H1 (cell line): ENCODE data around the gene EXOSC7. TPM values are rescaled to one million over a fixed set of nuclear protein-coding genes. Genes with fewer than 3 reads are reported as not detected.

ENCODE experiments used
- BCL11A ChIP-seq, 2 experiments: IDR thresholded peaks; one replicate each; pipeline ENCODE4 v1.6.1; 2011; ENCODE audit warnings: low read depth in 2 of 2, low read length in 2 of 2, mild to moderate bottlenecking in 2 of 2
- BRCA1 ChIP-seq: IDR thresholded peaks from 2 replicates; pipeline ENCODE4 v1.6.1; 2012; ENCODE audit warnings: low read depth, low read length, improper control_type of control experiment
- CREB1 ChIP-seq: IDR thresholded peaks from 2 replicates; pipeline ENCODE4 v1.6.1; 2012; ENCODE audit warnings: inconsistent platforms
- POLR2AphosphoS5 ChIP-seq: IDR thresholded peaks from 2 replicates; pipeline ENCODE4 v1.6.1; 2011; ENCODE audit warnings: low read depth, low read length
- RXRA ChIP-seq: IDR thresholded peaks from 2 replicates; pipeline ENCODE4 v1.6.1; 2011; ENCODE audit warnings: low read depth, mild to moderate bottlenecking, low read length, moderate library complexity; ENCODE audit not compliant: insufficient read depth
- SIX5 ChIP-seq: IDR thresholded peaks from 2 replicates; pipeline ENCODE4 v1.6.1; 2011; ENCODE audit warnings: mild to moderate bottlenecking, low read depth, low read length
- YY1 ChIP-seq: IDR thresholded peaks from 2 replicates; pipeline ENCODE4 v1.6.1; 2011; ENCODE audit warnings: low read depth, mild to moderate bottlenecking, low read length
- polyA plus RNA-seq, 7 experiments: library from polyadenylated mRNA; depleted of rRNA in 3 of 7; stranded (reverse) in 5 of 7; unstranded in 2 of 7; fragments of >200 nt in 5 of 7; fragments of 200-250 nt in 2 of 7; gene quantifications; 1 replicate in 5 of 7; 2 replicates in 1 of 7; 4 replicates in 1 of 7; pipeline versions ENCODE4 v1.2.1 to v1.2.3, GENCODE V29; 2011 to 2013; ENCODE audit warnings: missing spikeins in 2 of 7, mixed read lengths in 2 of 7
- total RNA-seq: library from RNA; stranded (reverse); fragmentation: NEBNext Ultra II Directional; extraction: Animal tissue kit (Norgen Biotek cat#: 25700); gene quantifications from 2 replicates; pipeline ENCODE4 v1.2.1, GENCODE V29; 2021
- TF ChIP-seq, protein P1 (sequence below): fragments of 300-600 bp; sonication (generic); IDR thresholded peaks from 2 replicates; pipeline ENCODE4 v1.7.1; 2012; ENCODE audit warnings: low read length, moderate library complexity, mild to moderate bottlenecking, inconsistent platforms; ENCODE audit not compliant: insufficient replicate concordance
- TF ChIP-seq, protein P2 (sequence below): IDR thresholded peaks from 2 replicates; pipeline ENCODE4 v1.6.1; 2011; ENCODE audit warnings: low read depth, mild to moderate bottlenecking, low read length; ENCODE audit not compliant: insufficient read depth
- TF ChIP-seq, protein P3 (sequence below): IDR thresholded peaks from 2 replicates; pipeline ENCODE4 v1.6.1; 2011; ENCODE audit warnings: low read length, improper control_type of control experiment

The EXOSC7 gene
- total and polyA plus RNA-seq, 2 of the 8 experiments (the other 6 are each of a cell fraction or from before 2014, with no cell fraction given): 92.7 to 94.5 TPM

- TF ChIP-seq, protein P1, sequence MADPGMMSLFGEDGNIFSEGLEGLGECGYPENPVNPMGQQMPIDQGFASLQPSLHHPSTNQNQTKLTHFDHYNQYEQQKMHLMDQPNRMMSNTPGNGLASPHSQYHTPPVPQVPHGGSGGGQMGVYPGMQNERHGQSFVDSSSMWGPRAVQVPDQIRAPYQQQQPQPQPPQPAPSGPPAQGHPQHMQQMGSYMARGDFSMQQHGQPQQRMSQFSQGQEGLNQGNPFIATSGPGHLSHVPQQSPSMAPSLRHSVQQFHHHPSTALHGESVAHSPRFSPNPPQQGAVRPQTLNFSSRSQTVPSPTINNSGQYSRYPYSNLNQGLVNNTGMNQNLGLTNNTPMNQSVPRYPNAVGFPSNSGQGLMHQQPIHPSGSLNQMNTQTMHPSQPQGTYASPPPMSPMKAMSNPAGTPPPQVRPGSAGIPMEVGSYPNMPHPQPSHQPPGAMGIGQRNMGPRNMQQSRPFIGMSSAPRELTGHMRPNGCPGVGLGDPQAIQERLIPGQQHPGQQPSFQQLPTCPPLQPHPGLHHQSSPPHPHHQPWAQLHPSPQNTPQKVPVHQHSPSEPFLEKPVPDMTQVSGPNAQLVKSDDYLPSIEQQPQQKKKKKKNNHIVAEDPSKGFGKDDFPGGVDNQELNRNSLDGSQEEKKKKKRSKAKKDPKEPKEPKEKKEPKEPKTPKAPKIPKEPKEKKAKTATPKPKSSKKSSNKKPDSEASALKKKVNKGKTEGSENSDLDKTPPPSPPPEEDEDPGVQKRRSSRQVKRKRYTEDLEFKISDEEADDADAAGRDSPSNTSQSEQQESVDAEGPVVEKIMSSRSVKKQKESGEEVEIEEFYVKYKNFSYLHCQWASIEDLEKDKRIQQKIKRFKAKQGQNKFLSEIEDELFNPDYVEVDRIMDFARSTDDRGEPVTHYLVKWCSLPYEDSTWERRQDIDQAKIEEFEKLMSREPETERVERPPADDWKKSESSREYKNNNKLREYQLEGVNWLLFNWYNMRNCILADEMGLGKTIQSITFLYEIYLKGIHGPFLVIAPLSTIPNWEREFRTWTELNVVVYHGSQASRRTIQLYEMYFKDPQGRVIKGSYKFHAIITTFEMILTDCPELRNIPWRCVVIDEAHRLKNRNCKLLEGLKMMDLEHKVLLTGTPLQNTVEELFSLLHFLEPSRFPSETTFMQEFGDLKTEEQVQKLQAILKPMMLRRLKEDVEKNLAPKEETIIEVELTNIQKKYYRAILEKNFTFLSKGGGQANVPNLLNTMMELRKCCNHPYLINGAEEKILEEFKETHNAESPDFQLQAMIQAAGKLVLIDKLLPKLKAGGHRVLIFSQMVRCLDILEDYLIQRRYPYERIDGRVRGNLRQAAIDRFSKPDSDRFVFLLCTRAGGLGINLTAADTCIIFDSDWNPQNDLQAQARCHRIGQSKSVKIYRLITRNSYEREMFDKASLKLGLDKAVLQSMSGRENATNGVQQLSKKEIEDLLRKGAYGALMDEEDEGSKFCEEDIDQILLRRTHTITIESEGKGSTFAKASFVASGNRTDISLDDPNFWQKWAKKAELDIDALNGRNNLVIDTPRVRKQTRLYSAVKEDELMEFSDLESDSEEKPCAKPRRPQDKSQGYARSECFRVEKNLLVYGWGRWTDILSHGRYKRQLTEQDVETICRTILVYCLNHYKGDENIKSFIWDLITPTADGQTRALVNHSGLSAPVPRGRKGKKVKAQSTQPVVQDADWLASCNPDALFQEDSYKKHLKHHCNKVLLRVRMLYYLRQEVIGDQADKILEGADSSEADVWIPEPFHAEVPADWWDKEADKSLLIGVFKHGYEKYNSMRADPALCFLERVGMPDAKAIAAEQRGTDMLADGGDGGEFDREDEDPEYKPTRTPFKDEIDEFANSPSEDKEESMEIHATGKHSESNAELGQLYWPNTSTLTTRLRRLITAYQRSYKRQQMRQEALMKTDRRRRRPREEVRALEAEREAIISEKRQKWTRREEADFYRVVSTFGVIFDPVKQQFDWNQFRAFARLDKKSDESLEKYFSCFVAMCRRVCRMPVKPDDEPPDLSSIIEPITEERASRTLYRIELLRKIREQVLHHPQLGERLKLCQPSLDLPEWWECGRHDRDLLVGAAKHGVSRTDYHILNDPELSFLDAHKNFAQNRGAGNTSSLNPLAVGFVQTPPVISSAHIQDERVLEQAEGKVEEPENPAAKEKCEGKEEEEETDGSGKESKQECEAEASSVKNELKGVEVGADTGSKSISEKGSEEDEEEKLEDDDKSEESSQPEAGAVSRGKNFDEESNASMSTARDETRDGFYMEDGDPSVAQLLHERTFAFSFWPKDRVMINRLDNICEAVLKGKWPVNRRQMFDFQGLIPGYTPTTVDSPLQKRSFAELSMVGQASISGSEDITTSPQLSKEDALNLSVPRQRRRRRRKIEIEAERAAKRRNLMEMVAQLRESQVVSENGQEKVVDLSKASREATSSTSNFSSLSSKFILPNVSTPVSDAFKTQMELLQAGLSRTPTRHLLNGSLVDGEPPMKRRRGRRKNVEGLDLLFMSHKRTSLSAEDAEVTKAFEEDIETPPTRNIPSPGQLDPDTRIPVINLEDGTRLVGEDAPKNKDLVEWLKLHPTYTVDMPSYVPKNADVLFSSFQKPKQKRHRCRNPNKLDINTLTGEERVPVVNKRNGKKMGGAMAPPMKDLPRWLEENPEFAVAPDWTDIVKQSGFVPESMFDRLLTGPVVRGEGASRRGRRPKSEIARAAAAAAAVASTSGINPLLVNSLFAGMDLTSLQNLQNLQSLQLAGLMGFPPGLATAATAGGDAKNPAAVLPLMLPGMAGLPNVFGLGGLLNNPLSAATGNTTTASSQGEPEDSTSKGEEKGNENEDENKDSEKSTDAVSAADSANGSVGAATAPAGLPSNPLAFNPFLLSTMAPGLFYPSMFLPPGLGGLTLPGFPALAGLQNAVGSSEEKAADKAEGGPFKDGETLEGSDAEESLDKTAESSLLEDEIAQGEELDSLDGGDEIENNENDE: no peak
- TF ChIP-seq BCL11A (IDR thresholded peaks at IDR 0.05; ENCODE audit: low read depth in 2 of 2, low read length in 2 of 2) (no peak), BRCA1 (no peak), YY1 (no peak), POLR2AphosphoS5 (no peak), CREB1 (no peak), SIX5 (no peak), RXRA (no peak)
- TF ChIP-seq, protein P2, sequence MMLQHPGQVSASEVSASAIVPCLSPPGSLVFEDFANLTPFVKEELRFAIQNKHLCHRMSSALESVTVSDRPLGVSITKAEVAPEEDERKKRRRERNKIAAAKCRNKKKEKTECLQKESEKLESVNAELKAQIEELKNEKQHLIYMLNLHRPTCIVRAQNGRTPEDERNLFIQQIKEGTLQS: no peak
- TF ChIP-seq, protein P3, sequence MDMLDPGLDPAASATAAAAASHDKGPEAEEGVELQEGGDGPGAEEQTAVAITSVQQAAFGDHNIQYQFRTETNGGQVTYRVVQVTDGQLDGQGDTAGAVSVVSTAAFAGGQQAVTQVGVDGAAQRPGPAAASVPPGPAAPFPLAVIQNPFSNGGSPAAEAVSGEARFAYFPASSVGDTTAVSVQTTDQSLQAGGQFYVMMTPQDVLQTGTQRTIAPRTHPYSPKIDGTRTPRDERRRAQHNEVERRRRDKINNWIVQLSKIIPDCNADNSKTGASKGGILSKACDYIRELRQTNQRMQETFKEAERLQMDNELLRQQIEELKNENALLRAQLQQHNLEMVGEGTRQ: no peak
Measured at GRCh38 chr3:45002139-45002660, 26.2 kb downstream of the EXOSC7 start (continued).
